Epithelial cell of prostate (primary cell): ENCODE results near the gene STMP1.
"Not testable (repeated sequence)": the region's sequence is repeated elsewhere in the genome, so short reads cannot be mapped to it uniquely, and the experiment has no call there.

Source experiments
- DNase-seq: peaks from one replicate; pipeline ENCODE4 v3.0.0-alpha.2; 2011; ENCODE audit warnings: low read depth, low spot score
- H3K27ac ChIP-seq: fragments of 450-650 bp; 2 replicates; pipeline ENCODE4 v1.5.1; 2017; ENCODE audit warnings: mild to moderate bottlenecking

The STMP1 gene

DNA sequence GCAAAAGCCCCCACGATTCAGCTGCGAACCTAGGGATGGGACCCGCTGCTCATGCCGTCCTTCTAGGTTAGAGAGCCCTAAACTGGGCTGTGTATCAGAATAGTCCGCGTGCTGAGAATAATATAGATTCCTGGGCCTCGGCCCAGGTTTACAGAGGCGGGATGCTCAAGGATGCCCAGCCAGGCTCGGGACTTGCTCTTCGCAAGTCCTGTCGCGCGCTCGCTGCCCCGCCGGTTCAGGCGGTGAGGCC is 266 bp upstream of the STMP1 start:
- H3K27ac ChIP-seq, result peak overlapping the region; percentile 97
- DNase-seq, result no peak

DNA sequence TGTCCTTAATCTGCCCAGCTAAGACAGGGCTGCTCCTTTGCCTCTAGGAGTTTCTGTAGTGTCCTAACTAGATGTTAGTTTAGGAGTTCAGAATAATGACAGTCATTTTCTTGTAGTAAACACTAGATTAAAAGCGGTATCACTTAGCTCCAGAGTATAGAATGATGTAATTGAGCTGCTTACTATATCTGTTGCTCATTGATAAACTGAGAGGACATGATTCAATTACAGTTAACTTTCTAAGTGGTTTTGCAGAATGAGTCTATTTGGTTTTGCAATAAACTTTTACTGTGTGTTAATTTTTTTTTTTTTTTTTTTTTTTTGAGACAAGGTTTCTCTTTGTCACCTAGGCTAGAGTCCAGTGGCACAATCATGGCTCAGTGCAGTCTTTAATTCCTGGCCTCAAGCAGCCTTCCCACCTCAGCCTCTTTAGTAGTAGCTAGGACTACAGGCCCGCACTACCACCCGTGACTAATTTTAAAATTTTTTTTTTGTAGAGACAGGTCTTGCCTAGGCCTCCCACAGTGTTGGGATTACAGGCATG is 1.8 kb downstream of the STMP1 start:
- peak overlapping the region; percentile 97 for H3K27ac ChIP-seq
- no peak for DNase-seq

DNA sequence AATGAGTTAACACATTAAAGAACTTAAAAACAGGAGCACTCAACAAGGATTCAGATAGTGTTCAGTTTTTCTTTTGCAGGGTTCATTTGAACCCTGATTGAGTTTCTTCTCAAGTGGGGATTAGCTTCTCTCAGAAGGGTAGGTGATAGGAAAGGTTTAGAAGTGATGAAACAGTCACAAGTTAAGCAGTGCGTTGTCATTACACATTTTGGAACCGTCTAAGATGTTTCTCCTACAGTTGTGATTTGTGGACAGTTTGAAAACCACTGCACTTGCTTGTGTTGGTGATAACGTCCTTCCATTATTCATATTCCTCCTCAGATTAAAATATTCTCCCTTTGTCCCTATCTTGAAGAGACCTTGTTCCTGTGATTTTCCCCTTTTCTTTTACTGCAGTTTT is 2.7 kb downstream of the STMP1 start:
- peak overlapping the region; percentile 97 for H3K27ac ChIP-seq
- DNase-seq, result no peak

DNA sequence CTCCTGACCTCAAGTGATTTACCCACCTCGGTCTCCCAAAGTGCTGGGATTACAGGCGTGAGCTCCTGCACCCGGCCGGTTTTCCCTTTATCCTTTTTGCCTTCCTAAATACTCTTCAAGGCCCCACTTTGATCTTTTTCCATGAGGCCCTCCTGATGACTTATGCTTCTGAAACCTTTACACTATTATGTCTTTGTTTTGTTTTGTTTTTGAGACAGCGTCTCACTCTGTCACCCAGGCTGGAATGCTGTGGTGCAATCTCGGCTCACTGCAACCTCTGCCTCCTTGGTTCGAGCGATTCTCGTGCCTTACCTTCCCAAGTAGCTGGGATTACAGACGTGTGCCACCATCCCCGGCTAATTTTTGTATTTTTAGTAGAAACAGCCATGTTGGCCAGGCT is 3.8 kb downstream of the STMP1 start:
- peak overlapping the region; percentile 2 for H3K27ac ChIP-seq
- DNase-seq, result no peak

DNA sequence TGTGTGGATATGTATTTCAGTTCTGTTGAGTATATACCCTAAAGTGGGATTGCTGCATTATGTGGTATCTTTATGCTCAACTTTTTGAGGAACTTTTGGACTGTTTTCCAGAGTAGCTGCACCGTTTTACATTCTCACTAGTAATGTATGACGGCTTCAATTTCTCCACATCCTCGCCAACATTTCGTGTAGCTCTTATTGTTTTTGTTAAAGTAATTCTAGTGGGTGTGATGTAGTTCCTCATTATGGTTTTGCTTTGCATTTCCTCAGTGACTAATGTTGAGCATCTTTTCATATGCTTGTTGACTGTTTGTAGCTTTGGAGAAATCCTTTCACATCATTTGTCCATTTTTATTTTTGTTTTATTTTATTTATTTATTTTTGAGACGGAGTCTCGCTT is 4.5 kb downstream of the STMP1 start:
- no peak overlapping the region for H3K27ac ChIP-seq
- DNase-seq, result no peak

DNA sequence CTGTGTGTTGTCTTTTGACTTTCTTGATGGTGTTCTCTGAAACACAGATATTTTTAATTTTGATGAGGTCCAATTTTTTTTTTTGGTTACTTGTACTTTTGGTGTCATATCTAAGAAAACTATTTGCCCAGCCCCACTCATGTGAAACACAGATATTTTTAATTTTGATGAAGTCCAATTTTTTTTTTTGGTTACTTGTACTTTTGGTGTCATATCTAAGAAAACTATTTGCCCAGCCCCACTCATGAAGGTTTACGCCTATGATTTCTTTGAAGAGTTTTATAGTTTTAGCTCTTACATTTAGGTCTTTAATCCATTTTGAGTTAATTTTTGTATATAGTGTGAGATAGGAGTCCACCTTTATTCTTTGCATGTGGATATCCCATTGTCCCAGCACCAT is 5.3 kb downstream of the STMP1 start:
- not testable (repeated sequence) for H3K27ac ChIP-seq, DNase-seq

DNA sequence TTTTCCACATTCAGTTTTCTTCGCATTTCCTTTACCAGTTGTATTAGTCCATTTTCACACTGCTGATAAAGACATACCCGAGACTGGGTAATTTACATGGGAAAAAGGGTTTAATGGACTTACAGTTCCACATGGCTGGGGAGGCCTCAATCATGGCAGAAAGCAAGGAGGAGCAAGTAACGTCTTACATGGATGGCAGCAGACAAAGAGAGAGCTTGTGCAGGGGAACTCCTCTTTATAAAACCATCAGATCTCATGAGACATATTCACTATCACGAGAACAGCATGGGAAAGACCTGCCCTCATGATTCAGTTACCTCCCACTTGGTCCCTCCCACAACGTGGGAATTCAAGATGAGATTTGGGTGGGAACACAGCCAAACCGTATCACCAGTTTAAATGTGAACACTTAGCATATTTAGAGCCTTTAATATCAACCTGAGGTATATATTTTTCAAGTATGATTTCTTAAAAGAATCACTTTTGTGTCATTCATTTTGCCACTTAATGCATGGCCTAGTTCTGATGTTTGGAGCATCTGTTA is 6.6 kb downstream of the STMP1 start:
- DNase-seq, result not testable (repeated sequence)
- peak overlapping the region; percentile 77 for H3K27ac ChIP-seq

DNA sequence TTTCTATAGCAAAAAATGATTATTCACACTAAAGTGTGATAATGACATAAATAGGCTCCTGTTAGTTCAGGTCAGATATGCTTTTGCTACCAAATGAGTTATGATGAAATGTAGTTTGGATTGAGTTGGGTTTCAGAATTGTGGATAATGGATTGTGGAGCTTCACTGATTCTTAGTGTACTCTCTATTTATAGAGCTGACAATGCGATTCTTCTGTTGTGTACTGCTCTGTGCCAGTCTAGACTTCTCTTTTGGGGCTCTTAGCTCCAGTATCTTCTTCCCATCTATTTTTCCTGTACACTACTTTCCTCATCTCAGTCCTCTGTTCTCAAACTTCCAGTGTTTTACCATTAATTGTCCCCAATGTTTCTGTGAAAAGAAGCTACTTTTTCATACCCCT is 7.5 kb downstream of the STMP1 start:
- H3K27ac ChIP-seq, result peak overlapping the region; percentile 77
- no peak for DNase-seq

DNA sequence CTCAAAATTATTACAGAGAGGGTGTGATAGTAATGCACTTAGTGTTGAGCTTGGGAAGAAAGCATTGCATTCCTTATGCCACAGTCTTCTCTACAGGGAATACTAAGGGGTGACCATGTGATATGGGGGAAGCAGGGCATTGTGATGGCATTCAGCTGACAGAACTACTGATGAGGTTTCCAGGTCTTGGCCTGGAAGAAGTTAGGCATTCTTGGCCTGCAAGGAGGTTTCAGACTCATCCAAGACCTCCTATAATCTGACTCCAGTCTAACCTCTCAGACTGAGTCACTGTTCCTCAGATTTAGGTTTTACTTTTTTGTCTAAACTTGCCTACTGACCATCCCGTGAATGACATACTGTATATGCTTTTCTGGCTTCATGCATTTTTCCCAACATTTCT is 7.9 kb downstream of the STMP1 start:
- peak overlapping the region; percentile 77 for H3K27ac ChIP-seq
- DNase-seq, result no peak

DNA sequence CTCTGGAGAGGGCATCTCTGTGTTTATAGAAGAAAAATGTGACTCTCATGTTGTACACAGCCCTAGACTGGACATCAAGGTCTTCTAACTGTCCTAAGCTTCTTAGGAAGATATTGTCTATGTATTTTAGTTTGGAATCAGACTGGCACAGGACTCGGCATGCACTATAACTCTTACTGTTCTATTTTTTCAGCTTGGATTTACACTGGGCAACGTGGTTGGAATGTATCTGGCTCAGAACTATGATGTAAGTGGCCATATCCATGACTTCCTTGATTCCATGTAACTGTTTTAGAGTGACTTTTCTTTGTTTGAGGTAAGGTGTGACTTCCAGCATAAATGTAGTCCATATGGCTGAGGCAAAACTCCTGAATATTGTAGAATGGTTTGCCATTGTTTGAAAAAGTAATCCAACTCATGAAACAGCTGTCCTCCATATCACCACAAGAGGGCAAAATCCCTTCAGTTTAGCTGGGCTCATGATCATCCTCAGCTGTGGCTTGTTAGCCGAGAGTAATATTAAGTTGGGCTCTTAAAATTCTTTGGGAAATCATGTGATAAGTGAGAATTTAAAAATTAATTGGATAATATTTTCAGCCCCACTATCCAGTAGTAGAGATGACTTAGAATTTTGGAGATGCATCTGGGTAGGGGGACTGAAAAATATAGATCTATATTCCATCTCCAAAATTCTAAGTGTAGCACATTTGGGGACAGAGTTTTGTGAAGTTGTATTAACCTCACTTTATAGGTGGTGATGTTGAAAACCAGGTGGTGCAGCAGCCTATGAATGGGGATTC is 10.4 kb downstream of the STMP1 start:
- DNase-seq, result no peak
- peak overlapping the region; percentile 77 for H3K27ac ChIP-seq

DNA sequence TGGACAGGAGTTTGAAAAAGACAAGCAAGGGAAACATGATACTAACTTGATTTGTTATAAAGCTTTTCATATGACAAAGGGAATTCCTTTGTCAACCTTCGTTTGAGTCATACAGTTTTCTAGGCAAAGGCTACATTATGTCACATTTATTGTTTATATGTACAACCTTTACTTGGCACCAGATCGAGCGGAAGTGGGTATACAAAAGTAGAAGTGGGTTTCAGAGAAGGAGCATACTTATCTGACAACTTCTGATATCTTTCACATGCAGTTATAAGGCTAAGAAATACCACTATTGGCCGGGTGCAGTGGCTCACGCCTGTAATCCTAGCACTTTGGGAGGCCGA is 11.0 kb downstream of the STMP1 start:
- peak overlapping the region; percentile 77 for H3K27ac ChIP-seq
- DNase-seq, result no peak

DNA sequence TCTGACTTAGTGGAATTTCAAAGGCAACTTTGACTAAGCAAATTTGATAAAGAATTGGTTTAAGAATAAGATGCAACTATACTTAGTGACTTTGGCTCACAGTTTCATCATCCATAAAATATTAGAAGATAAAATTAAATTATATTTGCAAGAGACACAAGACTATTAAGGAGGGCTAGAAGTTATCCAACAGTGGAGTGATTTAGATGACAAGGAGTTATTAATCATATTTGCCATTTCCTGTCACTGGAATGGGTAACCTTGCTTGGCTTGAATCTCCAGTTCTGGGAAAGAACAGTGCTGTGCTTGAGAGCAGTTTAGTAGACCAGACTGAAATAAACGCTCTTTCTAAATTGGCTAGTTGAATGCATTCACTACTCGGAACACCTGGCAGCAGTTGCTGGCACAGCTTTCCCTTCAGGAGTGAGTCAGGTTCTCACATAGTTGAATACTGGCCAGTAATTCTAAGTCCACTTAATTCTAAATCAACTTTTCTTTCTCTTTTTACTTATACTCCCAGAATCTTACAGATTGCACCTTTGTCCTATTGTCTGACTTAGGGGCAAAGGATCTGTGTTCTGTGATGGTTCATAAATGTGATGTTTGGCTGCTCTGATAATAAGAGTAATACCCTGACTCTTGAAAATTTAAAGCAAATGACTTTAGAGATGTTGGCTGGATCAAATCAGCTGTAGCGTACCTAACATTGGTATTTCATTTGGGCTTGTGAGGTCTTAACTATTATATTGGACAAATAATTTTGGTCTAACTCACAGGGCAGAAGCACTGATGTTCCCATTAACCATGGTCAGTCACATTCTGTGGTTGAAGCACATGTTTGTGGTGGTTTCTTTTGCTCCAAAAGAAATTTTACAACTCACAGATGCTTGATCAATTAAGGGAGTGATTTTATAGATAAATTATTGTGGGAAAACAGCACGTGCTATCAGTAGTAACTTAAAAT is 16.6 kb downstream of the STMP1 start:
- no peak for DNase-seq
- peak overlapping the region; percentile 87 for H3K27ac ChIP-seq

DNA sequence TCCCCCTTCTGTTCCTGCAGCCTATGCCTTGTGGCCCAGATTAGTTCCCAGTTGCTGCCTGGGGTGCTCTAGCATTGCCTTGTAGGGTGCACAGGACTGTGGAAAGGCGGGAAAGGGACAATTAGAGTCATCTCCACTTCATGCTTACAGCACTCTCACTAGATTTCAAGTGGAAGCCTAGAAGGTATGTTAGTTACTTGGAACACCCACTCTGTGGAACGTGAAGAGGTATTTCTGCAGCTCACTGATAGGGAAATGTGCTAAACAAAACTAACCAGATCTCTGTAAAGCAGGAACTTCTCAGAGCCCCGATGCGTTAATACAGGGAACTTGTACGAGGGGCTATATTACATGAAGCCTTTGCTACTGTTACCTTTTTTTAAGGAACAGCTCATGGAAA is 19.4 kb downstream of the STMP1 start:
- no peak for DNase-seq
- H3K27ac ChIP-seq, result peak overlapping the region; percentile 79

DNA sequence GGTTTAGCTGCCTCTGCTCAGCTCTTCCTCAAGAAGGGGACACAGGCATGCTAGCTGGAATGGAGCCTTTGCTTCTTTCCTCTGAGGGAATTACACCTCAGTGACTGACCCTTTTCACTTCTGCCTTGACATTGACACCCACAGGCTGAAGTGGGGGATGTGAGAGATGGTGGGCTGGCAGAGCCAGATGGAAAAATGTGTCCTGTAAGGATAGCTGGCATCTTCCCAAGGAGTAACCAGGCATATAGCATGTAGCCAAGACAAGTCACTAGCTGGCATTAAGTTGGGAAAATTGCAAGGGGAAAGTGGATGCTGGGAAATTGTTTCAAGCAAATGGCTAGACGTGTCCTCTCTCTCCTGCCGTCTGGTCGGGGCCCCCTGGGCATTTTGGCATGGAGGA is 19.9 kb downstream of the STMP1 start:
- H3K27ac ChIP-seq, result peak overlapping the region; percentile 79
- no peak for DNase-seq

DNA sequence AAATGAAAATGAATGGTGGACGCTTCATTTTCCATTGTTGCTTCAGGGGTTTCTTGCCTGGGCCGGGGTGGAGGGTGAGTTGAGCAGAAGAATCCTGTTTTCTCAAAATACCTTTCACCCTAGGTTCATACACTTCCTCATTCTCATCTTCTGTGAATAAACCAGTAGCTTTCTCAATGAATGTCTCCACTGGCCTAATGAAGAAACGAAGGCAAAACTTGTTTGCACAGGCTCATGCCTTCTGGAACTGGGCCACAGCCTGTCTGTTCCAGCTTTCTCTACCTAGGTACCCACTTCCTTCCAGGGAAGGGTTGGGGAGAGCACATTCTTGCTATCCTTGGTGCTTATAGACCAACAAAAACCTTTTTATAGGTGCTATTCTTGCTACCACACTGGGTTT is 21.3 kb downstream of the STMP1 start:
- DNase-seq, result no peak
- H3K27ac ChIP-seq, result peak overlapping the region; percentile 79

DNA sequence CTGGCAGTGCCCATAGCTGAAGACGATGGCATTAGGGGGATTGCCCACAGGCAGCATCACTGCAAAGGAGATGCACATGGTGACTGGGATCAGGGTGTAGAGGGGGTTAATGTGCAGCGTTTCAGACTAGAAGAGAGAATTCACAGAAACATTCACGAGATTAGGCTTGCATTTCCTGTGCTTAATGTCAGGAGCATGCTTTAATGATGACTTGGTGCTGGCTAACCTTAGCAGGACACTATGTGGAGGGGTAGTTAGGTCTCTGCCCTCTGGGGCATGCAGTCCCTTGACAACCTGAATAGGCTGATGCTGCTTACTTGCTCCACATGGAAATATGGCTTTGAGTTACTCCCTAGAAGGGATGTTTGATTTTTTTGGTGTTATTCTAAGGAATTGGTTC is 21.8 kb downstream of the STMP1 start:
- no peak for DNase-seq
- H3K27ac ChIP-seq, result peak overlapping the region; percentile 79

DNA sequence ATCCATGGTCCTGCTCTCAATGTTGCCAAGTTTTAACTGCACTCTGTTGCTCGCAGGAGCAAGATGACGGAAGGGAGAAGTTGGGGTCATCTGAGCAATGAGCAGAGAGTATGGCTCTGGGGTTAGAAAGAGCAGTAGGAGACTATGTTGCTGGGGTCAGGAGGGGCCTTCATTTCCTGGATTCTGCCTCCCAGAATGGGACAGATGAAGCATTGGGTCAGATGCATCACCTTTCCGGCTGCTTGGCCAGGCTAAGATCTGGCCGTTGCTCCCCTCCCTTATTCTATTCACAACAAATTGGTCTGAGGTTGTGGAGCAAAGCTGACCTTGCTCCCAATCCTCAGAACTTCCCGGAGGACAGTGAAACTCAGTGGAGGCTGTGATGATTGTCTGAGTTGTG is 22.4 kb downstream of the STMP1 start:
- DNase-seq, result no peak
- peak overlapping the region; percentile 79 for H3K27ac ChIP-seq

DNA sequence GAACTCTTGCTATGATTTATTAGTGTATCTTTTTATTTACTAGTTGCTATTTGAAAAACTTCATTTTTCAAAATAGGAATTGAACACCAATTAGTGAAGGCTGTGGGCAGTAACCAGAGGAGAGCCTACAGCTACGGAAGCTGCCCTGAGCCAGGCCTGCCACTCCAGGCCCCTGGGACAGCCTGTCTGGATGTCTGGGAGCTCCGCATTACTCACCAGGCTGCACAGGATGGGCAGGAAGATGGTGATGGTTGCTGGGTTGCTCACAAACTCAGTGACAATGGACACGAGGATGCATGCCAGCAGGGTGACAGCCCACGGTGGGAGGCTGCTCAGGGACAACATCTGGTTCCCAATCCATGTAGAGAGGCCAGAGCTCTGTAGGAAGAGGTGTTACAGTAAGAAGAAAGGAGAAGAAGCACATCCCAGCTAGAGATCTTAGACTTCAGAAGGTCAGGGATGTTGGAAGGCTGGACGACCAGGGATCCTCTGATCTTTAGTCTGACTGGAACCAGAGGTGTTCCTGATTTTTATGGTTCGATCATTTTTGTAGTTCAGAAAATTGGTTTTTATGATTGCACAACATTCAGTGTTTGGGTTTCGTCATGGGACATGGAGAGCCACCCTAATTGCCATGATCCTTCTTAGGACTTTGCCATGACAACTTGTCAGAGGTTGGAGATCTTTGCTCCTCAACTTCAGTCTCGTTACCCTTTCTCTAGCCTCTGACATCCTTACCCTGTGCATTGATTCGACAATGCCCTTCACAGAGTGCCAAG is 23.2 kb downstream of the STMP1 start:
- no peak for DNase-seq
- H3K27ac ChIP-seq, result peak overlapping the region; percentile 79

DNA sequence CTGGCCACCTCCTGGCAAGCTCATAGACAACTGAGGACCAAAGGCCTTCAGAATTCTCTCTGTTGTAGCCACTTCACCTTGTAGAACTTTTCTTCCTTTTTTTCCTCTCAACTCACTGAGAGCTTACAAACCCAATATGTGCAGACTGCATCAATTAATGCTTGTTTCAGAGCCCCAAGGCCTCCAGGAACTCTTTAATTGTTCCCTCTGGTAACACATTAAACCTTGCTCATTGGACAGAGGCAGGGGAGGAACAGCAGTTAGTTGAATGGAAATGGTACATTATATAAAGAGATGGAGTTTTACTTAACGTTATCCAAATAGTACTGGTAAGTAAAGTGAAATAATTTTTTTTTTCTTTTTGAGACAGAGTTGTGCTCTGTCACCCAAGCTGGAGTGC is 25.2 kb downstream of the STMP1 start:
- DNase-seq, result no peak
- no peak overlapping the region for H3K27ac ChIP-seq

DNA sequence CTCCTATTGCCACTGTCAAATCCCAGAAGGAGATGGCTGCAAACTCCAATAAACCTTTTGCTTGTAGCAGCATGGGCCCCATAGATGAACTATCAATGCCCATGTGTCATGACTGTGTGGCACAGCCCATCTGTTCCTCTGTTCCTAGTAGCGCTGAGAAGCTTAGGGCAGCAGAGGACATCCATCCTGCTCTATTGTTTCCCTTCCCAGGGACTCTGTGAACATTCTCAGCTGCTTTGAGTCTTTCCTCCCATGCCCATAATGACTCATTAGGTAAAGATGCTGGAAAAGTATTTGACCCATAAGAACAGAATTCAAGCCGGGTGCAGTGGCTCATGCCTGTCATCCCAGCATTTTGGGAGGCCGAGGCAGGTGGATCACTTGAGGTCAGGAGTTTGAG is 28.3 kb downstream of the STMP1 start:
- no peak overlapping the region for H3K27ac ChIP-seq
- no peak for DNase-seq
